HG03520 (cell line): ENCODE measurements around the gene MGAT5.

Experiments
- ATAC-seq: cut with Tn5 transposase; IDR thresholded peaks from one replicate; pipeline ENCODE4 v1.9.1; 2021; ENCODE audit warnings: mild to moderate bottlenecking, moderate library complexity; ENCODE audit not compliant: unreplicated experiment

MGAT5 gene

GRCh38 chr2:134325696-134326095 lies 71.8 kb downstream of the MGAT5 start:
- ATAC-seq: no peak

GRCh38 chr2:134327367-134327766 lies 73.5 kb downstream of the MGAT5 start:
- ATAC-seq: no peak

- ATAC-seq: no peak
These were observed 77.2 kb downstream of the MGAT5 start for GRCh38 chr2:134331081-134331480.

GRCh38 chr2:134333646-134334189 lies 79.8 kb downstream of the MGAT5 start:
- ATAC-seq: no peak

- ATAC-seq: no peak
These were observed 80.9 kb downstream of the MGAT5 start for GRCh38 chr2:134334542-134335353.

GRCh38 chr2:134335601-134336000 lies 81.7 kb downstream of the MGAT5 start:
- no peak for ATAC-seq

- ATAC-seq: peak; percentile 98
These were observed 82.5 kb downstream of the MGAT5 start for GRCh38 chr2:134336352-134336751.

- no peak for ATAC-seq
These were observed 83.0 kb downstream of the MGAT5 start for GRCh38 chr2:134336921-134337320.

GRCh38 chr2:134337631-134338030 lies 83.8 kb downstream of the MGAT5 start:
- no peak for ATAC-seq

GRCh38 chr2:134338208-134338607 lies 84.3 kb downstream of the MGAT5 start:
- ATAC-seq: no peak

GRCh38 chr2:134341476-134341875 lies 87.6 kb downstream of the MGAT5 start:
- ATAC-seq: no peak

GRCh38 chr2:134344954-134345697 lies 91.3 kb downstream of the MGAT5 start:
- ATAC-seq: no peak

GRCh38 chr2:134346141-134346540 lies 92.3 kb downstream of the MGAT5 start:
- no peak for ATAC-seq

GRCh38 chr2:134347756-134348155 lies 93.9 kb downstream of the MGAT5 start:
- no peak for ATAC-seq

GRCh38 chr2:134348239-134348638 lies 94.4 kb downstream of the MGAT5 start:
- no peak for ATAC-seq

- no peak for ATAC-seq
These were observed 94.9 kb downstream of the MGAT5 start for GRCh38 chr2:134348760-134349159.

GRCh38 chr2:134351016-134351415 lies 97.1 kb downstream of the MGAT5 start:
- ATAC-seq: no peak

GRCh38 chr2:134351899-134352298 lies 98.0 kb downstream of the MGAT5 start:
- ATAC-seq: no peak

- ATAC-seq: no peak
These were observed 99.0 kb downstream of the MGAT5 start for GRCh38 chr2:134352844-134353243.

- no peak for ATAC-seq
These were observed 100.7 kb downstream of the MGAT5 start for GRCh38 chr2:134354611-134355010.

GRCh38 chr2:134357814-134358213 lies 103.9 kb downstream of the MGAT5 start:
- no peak for ATAC-seq
